22Rv1 (cell line): ENCODE results near the gene DISC1.

ENCODE experiments used
- H3K27ac ChIP-seq: fragments of 450-650 bp; 2 replicates; pipeline ENCODE4 v1.5.1; 2017
- ZFX ChIP-seq: fragments of 450-650 bp; IDR thresholded peaks from 2 replicates; pipeline ENCODE4 v1.6.1; 2017; ENCODE audit warnings: antibody characterized with exemption, borderline replicate concordance
- TF ChIP-seq, protein P1 (sequence below): fragments of 450-650 bp; IDR thresholded peaks from 2 replicates; pipeline ENCODE4 v1.5.1; 2017; ENCODE audit warnings: mild to moderate bottlenecking

DISC1 gene

DNA sequence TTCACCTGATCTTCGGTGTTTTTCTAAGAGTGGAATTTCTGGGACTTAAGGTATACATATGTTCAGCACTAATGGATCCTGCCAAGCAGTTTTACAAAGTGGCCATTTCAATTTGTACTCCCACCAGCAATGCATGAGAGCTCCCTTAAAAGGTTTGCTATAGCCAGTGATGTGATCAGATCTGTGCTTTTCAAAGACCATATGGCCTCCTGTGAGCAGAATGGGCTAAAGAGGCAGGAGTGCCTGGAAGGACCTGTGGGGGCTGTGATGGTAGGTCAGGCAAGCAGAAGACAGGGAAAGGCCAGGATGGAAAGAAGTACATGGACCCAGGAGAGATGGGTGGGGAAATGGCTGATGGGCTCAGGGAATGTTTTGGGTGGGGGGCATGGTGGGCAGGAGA, 252.7 kb downstream of the DISC1 start:
- H3K27ac ChIP-seq: no peak overlapping the region
- TF ChIP-seq, protein P1, sequence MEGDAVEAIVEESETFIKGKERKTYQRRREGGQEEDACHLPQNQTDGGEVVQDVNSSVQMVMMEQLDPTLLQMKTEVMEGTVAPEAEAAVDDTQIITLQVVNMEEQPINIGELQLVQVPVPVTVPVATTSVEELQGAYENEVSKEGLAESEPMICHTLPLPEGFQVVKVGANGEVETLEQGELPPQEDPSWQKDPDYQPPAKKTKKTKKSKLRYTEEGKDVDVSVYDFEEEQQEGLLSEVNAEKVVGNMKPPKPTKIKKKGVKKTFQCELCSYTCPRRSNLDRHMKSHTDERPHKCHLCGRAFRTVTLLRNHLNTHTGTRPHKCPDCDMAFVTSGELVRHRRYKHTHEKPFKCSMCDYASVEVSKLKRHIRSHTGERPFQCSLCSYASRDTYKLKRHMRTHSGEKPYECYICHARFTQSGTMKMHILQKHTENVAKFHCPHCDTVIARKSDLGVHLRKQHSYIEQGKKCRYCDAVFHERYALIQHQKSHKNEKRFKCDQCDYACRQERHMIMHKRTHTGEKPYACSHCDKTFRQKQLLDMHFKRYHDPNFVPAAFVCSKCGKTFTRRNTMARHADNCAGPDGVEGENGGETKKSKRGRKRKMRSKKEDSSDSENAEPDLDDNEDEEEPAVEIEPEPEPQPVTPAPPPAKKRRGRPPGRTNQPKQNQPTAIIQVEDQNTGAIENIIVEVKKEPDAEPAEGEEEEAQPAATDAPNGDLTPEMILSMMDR: no peak
- no peak for TF ChIP-seq ZFX

GRCh38 chr1:231882333-231882732, 255.7 kb downstream of the DISC1 start:
- TF ChIP-seq, protein P1: no peak
- no peak for TF ChIP-seq ZFX
- no peak overlapping the region for H3K27ac ChIP-seq

DNA sequence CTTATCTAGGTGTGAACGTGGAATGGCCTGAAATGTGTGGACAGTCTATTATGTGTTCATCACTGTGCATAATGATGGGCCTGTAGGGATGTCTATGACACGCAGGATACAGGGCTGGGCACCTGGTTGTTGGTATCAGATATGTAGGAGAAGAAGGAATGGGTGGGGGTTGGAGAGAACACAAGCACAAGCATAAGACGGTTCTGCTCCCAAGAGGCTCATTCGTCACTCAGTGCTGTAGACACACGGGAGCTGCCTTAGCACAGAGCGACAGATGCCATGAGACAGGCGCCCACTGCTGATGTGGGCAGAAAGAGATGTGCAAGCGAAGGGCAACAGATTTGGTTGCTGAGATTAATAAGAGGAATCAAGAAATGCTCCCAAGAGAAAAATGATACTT, 256.2 kb downstream of the DISC1 start:
- no peak for TF ChIP-seq ZFX
- TF ChIP-seq, protein P1: no peak
- no peak overlapping the region for H3K27ac ChIP-seq

DNA sequence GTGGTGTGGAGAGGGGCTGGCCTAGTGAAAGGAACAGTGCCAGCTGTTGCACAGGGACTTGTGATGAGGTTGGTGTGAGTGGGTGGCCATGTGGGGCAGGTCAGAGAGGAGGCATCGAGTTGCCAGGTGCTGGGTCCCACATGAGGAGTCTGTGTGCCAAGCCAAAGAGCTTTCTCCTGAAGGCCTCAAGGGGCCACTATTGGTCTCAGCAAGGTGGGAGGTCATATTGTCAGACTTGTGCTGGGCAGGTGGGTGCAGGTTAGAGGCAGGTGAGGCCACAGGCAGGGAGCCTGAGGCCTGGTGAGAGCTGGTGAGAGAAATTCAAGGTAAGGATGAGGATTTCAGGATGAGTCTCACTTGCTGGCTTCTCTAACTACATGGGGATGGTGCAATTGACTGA, 256.8 kb downstream of the DISC1 start:
- no peak for TF ChIP-seq ZFX
- TF ChIP-seq, protein P1: no peak
- H3K27ac ChIP-seq: no peak overlapping the region

GRCh38 chr1:231885209-231885854, 258.7 kb downstream of the DISC1 start:
- no peak for TF ChIP-seq ZFX
- TF ChIP-seq, protein P1: no peak
- H3K27ac ChIP-seq: no peak overlapping the region

GRCh38 chr1:231887166-231887565, 260.6 kb downstream of the DISC1 start:
- TF ChIP-seq ZFX: no peak
- TF ChIP-seq, protein P1: no peak

DNA sequence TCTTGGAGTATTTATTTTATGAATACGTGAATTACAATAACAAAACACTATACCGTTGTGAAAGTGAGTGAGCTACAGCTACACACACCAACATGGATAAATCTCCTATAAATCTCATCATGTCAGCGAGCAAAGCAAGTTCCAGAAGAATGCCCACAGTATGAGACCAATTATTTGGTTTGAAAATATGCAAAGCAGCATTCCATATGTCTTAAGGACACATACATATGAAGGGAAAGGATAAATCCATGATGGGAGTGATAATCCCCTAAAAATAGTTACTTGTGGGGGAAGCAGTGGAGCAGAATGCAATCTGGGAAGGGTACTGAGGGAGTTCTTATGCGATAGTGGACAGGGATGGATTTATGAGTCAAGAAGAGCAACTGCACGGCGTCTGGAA, 261.3 kb downstream of the DISC1 start:
- H3K27ac ChIP-seq: no peak overlapping the region
- TF ChIP-seq ZFX: no peak
- TF ChIP-seq, protein P1: no peak

More at GRCh38 chr1:231887166-231887565, 260.6 kb downstream of the DISC1 start:
- H3K27ac ChIP-seq: no peak overlapping the region
